ENCODE data around the gene DNAH6.
"Not testable (repeated sequence)": the region's sequence is repeated elsewhere in the genome, so short reads cannot be mapped to it uniquely, and the experiment has no call there.

Gene DNAH6

DNA sequence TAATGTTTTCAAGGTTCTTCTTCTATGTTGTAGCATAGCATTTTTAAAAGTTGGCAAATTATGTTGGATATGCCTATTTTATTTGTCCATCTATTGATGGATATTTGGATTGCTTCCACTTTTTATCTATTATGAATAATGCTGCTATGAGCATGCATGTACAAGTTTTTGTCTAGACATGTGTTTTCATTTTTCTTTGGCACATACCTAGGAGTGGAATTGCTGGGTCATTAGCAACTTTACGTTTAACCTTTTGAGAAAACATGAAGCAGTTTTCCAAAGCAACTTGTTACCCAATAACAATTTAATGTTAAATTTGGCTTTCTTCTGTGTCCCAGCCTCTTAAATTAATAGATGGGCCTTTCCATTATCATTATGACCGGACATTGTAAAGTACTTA is 30.3 kb downstream of the DNAH6 start:
- H3K27ac ChIP-seq (ENCODE audit: low read length): no peak overlapping the region
- no peaks in the 10 kb centered on the region for H3K79me2 ChIP-seq (ENCODE audit: low read length)
- H3K36me3 ChIP-seq (replicated peaks; ENCODE audit: low read depth, low read length): no peaks in the 10 kb centered on the region
- H3K9me3 ChIP-seq (ENCODE audit: insufficient read depth, low read length): no peaks in the 10 kb centered on the region
- TF ChIP-seq, protein P1, sequence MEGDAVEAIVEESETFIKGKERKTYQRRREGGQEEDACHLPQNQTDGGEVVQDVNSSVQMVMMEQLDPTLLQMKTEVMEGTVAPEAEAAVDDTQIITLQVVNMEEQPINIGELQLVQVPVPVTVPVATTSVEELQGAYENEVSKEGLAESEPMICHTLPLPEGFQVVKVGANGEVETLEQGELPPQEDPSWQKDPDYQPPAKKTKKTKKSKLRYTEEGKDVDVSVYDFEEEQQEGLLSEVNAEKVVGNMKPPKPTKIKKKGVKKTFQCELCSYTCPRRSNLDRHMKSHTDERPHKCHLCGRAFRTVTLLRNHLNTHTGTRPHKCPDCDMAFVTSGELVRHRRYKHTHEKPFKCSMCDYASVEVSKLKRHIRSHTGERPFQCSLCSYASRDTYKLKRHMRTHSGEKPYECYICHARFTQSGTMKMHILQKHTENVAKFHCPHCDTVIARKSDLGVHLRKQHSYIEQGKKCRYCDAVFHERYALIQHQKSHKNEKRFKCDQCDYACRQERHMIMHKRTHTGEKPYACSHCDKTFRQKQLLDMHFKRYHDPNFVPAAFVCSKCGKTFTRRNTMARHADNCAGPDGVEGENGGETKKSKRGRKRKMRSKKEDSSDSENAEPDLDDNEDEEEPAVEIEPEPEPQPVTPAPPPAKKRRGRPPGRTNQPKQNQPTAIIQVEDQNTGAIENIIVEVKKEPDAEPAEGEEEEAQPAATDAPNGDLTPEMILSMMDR (IDR thresholded peaks at IDR 0.05; ENCODE audit: low read depth, low read length): no peak
- no peak for TF ChIP-seq EZH2phosphoT487 (IDR thresholded peaks at IDR 0.05; ENCODE audit: low read depth)
- no peak overlapping the region for H2AFZ ChIP-seq (ENCODE audit: low read depth, low read length)
- no peaks in the 10 kb centered on the region for H3K27me3 ChIP-seq (ENCODE audit: low read depth, low read length)
- H3K4me3 ChIP-seq (ENCODE audit: low read length): no peak overlapping the region
- no peak overlapping the region for H3K4me2 ChIP-seq (ENCODE audit: low read length)
- no peaks in the 10 kb centered on the region for H3K4me1 ChIP-seq (ENCODE audit: low read length)
- no peaks in the 10 kb centered on the region for H4K20me1 ChIP-seq (ENCODE audit: insufficient read depth, low read length)
- H3K9ac ChIP-seq (ENCODE audit: low read length): no peak overlapping the region

DNA sequence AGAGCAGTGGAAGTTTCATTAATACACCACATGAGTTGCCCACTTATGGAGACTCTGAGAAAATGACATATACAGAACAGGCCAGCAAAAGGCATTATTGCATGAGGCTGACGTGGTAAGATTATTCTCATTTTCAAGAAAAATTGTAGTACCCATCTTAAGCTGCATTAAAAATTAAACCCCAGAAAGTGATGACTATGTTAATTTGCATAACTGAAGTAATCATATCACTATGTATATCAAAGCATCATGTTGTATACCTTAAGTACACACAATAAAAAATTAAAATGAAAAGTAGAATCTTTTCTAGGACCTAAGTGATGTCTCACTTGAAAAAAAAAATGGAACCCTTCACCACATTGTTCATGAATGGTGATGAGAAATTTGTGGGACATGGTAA is 32.0 kb downstream of the DNAH6 start:
- Histone ChIP-seq H2AFZ (ENCODE audit: low read depth, low read length) (no peak overlapping the region), H3K79me2 (ENCODE audit: low read length) (no peaks in the 10 kb centered on the region), H3K4me1 (ENCODE audit: low read length) (no peaks in the 10 kb centered on the region), H3K36me3 (replicated peaks; ENCODE audit: low read depth, low read length) (no peaks in the 10 kb centered on the region), H4K20me1 (ENCODE audit: insufficient read depth, low read length) (no peaks in the 10 kb centered on the region), H3K27me3 (ENCODE audit: low read depth, low read length) (no peaks in the 10 kb centered on the region), H3K9ac (ENCODE audit: low read length) (no peak overlapping the region), H3K4me2 (ENCODE audit: low read length) (no peak overlapping the region), H3K27ac (ENCODE audit: low read length) (no peak overlapping the region), H3K9me3 (ENCODE audit: insufficient read depth, low read length) (no peaks in the 10 kb centered on the region), H3K4me3 (ENCODE audit: low read length) (no peak overlapping the region)
- TF ChIP-seq, protein P1 (IDR thresholded peaks at IDR 0.05; ENCODE audit: low read depth, low read length): no peak
- no peak for TF ChIP-seq EZH2phosphoT487 (IDR thresholded peaks at IDR 0.05; ENCODE audit: low read depth)

DNA sequence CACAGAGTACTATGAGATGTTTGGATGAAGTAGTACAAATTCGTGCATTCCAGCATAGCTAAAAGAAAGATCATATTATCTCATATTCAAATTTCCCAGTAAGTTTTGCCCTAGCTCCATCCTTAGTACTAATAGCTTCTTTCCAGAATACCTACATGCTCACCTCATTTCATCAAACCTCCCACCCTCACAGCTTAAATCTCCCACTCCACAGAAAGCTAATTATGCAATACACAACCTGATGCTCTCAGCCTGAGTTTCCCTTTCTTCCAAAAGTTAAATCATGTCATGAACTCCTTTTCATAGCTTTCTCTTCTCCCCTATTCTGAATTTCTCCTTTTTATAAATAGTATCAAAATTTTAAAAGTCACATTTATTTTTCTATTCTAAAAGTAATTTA is 34.6 kb downstream of the DNAH6 start:
- H3K36me3 ChIP-seq (replicated peaks; ENCODE audit: low read depth, low read length): no peaks in the 10 kb centered on the region
- H3K79me2 ChIP-seq (ENCODE audit: low read length): no peaks in the 10 kb centered on the region
- H3K4me1 ChIP-seq (ENCODE audit: low read length): peaks cover 13% of the 10 kb centered on the region
- no peaks in the 10 kb centered on the region for H3K9me3 ChIP-seq (ENCODE audit: insufficient read depth, low read length)
- no peak overlapping the region for H3K9ac ChIP-seq (ENCODE audit: low read length)
- H4K20me1 ChIP-seq (ENCODE audit: insufficient read depth, low read length): no peaks in the 10 kb centered on the region
- no peak for TF ChIP-seq EZH2phosphoT487 (IDR thresholded peaks at IDR 0.05; ENCODE audit: low read depth)
- TF ChIP-seq, protein P1 (IDR thresholded peaks at IDR 0.05; ENCODE audit: low read depth, low read length): no peak
- no peak overlapping the region for H2AFZ ChIP-seq (ENCODE audit: low read depth, low read length)
- no peak overlapping the region for H3K27ac ChIP-seq (ENCODE audit: low read length)
- H3K4me2 ChIP-seq (ENCODE audit: low read length): no peak overlapping the region
- no peak overlapping the region for H3K4me3 ChIP-seq (ENCODE audit: low read length)
- no peaks in the 10 kb centered on the region for H3K27me3 ChIP-seq (ENCODE audit: low read depth, low read length)

DNA sequence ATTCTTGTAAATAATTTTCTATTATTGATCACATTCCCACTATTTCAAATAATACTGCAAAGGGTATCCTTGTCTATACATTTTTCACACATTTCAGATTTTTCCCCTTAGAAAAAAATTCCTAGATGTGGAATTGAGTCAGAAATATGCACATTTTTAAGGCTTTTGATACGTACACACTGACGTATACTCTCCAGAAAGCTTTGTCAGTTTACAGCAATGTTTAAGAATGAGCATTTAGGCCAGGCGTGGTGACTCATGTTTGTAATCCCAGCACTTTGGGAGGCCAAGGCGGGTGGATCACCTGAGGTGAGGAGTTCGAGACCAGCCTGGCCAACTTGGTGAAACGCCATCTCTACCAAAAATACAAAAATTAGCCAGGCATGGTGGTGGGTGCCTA is 35.2 kb downstream of the DNAH6 start:
- H2AFZ ChIP-seq (ENCODE audit: low read depth, low read length); H3K36me3 ChIP-seq (replicated peaks; ENCODE audit: low read depth, low read length); H4K20me1 ChIP-seq (ENCODE audit: insufficient read depth, low read length); H3K27me3 ChIP-seq (ENCODE audit: low read depth, low read length); H3K27ac ChIP-seq (ENCODE audit: low read length); H3K4me2 ChIP-seq (ENCODE audit: low read length); H3K4me3 ChIP-seq (ENCODE audit: low read length); H3K79me2 ChIP-seq (ENCODE audit: low read length); H3K9me3 ChIP-seq (ENCODE audit: insufficient read depth, low read length); H3K9ac ChIP-seq (ENCODE audit: low read length): not testable (repeated sequence)
- H3K4me1 ChIP-seq (ENCODE audit: low read length): peaks cover 19% of the 10 kb centered on the region

DNA sequence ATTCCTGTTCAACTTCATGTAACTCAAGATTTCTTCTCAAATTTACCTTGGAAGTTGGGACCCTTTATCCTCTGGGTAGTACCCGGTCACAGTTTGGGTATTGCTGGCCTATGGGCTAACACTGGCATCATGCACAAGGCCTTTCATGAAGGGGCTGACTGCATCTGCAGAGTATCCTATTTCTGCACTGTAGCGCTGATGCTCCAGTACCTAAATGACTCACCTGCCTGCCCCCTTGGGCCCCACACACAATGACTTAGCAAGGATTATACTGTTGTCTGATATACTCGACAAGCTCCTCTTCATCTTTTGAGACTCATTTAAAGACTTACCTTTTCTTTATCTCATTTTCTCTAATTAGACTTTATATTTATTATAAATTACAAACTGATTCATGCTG is 39.9 kb downstream of the DNAH6 start:
- peak overlapping the region; percentile 60 for H3K4me2 ChIP-seq (ENCODE audit: low read length)
- no peaks in the 10 kb centered on the region for H3K36me3 ChIP-seq (replicated peaks; ENCODE audit: low read depth, low read length)
- no peaks in the 10 kb centered on the region for H4K20me1 ChIP-seq (ENCODE audit: insufficient read depth, low read length)
- no peaks in the 10 kb centered on the region for H3K79me2 ChIP-seq (ENCODE audit: low read length)
- no peaks in the 10 kb centered on the region for H3K27me3 ChIP-seq (ENCODE audit: low read depth, low read length)
- TF ChIP-seq, protein P1 (IDR thresholded peaks at IDR 0.05; ENCODE audit: low read depth, low read length): no peak
- no peak for TF ChIP-seq EZH2phosphoT487 (IDR thresholded peaks at IDR 0.05; ENCODE audit: low read depth)
- no peak overlapping the region for H2AFZ ChIP-seq (ENCODE audit: low read depth, low read length)
- H3K9me3 ChIP-seq (ENCODE audit: insufficient read depth, low read length): no peaks in the 10 kb centered on the region
- no peak overlapping the region for H3K9ac ChIP-seq (ENCODE audit: low read length)
- H3K4me3 ChIP-seq (ENCODE audit: low read length): peak overlapping the region; percentile 36; the same call in 1 of the 2 replicates
- H3K27ac ChIP-seq (ENCODE audit: low read length): no peak overlapping the region
- H3K4me1 ChIP-seq (ENCODE audit: low read length): peaks cover 25% of the 10 kb centered on the region

Data from OCI-LY3 (cell line).